Measurements from ENCODE around the gene PTBP3.
"Not testable (repeated sequence)": the region's sequence is repeated elsewhere in the genome, so short reads cannot be mapped to it uniquely, and the experiment has no call there.

Gene PTBP3

DNA sequence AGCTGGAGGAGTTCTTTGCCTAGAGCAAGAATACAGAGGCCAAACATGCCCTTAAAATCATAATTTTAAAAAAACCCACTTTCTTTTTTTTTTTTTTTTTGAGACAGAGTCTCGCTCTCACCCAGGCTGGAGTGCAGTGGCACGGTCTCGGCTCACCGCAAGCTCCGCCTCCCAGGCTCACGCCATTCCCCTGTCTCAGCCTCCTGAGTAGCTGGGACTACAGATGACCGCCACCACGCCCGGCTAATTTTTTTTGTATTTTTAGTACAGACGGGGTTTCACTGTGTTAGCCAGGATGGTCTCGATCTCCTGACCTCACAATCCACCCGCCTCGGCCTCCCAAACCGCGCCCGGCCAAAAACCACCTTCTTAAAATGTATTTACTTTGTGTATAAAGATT, 66.3 kb downstream of the PTBP3 start:
- DNase-seq: not testable (repeated sequence)

DNA sequence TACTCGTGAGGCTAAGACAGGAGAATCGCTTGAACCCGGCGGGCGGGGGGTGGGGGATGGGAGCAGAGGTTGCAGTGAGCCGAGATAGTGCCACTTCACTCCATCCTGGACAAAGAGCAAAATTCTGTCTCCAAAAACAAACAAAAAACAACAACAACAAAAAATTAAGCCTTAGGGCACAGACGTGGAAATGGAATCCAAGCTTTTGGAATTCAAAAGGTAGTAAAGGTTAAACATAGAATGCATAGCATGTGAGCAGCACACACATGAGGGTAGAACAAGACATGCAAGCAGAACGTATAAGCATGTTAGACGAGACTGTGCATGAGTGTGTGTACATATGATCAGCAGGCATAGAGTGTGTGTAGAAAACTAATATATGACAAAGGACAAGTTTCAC, 68.0 kb downstream of the PTBP3 start:
- DNase-seq: no peak

DNA sequence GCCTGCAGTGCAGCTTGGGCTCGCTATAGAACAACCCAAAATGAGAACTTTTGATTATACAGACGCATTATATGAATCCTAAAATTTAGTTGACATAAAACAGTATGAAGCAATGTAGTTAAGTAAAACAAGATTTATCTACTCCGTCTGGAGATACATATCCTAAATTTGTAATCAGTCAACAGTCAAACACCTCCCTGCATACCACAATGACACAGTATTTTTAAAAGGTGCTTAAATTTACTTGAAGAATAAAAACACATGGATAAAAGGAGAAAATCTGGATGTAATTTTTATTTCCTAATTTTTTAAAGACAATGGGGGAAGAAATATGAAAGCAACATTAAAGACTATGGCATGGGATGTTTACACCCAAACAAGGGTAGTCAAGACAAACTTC, 70.8 kb downstream of the PTBP3 start:
- no peak for DNase-seq

DNA sequence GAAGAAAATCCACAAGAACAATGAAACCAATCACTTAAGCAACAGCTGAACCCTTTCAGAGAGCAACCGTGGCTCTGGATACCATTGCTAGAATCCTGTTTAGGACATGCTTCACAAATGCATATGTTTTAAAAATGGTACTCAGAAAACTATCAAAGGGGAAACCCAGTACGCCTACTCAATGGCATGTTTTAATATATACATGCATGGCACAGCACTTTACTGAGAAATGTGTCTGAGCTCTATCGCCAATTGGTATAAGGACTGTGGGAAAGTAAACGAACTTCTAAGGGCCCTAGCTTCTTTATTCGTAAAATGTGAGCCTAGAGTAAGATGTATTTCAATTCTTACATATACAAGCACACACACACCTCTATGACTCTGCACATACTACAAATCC, 72.3 kb downstream of the PTBP3 start:
- no peak for DNase-seq

DNA sequence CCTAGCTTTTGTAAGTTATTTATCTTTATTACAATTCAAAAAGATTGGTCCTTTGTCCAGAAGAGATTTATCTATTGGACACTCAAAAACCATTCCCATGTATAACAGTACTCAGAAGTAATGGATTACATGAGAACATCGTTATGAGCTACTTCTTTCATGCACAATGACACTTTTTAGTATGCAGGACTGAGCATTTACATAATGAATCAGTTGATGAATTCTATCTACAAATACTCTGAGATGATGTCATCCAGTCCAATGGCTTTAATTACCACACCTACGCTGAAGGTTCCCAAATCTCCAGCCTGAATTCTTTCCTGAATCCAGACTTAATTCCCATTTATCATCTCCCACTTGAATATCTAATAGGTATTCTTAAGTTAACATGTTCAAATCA, 75.3 kb downstream of the PTBP3 start:
- DNase-seq: no peak

DNA sequence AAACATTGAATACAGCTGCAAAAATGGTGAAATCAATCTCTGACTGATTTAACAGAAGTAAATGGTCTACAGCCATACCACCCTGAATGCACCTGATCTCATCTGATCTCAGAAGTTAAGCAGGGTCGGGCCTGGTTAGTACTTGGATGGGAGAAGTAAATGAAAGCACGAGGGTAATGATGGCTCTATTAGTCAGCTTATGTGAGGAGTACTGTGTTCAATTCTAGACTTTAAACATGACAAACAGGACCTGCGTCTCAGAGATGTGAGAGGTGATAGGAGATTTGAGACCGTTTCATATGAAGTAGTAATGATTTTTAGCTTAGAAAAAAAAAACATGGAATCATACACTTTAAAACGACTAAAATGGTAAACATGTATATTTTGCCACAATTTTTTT, 81.2 kb downstream of the PTBP3 start:
- DNase-seq: no peak

DNA sequence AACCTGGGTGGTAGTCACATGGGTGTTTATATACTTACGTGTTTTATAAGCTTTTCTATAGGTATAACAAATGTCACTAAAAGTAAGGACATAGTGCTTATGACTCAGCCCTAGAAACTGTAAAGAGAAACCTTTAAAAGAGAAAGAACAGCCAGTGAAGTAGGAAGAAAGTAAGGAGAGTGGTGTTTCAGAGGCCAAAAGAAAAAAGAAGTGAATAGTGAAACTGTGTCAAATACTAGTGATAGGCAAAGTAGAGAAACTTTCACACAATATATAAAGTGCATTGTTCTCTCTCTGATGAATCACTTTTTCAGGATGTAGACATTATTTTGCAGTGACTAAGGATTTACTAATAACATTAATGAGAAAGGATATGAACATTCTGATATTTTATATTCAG, 84.1 kb downstream of the PTBP3 start:
- DNase-seq: no peak

DNA sequence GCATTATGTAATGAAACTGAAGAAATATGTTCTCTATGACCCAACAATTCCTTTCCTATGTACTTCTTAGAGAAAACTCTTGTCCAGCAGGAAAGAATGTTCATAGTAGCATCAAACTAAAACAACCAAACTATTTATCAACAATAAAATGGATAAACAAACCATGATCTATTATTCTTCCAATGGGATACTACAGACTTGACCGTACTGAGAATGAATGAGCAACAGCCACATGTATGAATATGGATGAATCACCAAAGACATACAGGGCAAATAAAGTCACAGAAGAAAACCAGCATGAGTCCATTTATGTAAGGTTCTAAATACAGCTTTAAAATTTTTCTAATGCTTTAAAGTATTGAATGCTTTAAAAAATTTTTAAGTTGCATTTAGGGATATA, 84.7 kb downstream of the PTBP3 start:
- no peak for DNase-seq

DNA sequence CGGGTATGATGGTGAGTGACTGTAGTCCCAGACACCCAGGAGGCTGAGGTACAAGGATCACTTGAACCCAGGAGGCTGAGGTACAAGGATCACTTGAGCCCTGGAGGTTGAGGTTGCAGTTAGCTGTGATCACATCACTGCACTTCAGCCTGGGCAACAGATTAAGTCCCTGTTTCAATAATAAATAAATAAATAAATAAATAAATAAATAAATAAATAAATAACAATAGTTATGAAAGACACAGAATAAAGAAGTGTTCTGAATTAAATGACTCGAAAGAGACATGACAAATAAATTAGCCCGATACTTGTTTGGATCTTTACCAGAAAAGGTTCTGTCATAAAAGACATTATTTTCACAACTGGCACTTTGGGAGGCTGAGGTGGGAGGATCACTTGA, 86.3 kb downstream of the PTBP3 start:
- DNase-seq: no peak

DNA sequence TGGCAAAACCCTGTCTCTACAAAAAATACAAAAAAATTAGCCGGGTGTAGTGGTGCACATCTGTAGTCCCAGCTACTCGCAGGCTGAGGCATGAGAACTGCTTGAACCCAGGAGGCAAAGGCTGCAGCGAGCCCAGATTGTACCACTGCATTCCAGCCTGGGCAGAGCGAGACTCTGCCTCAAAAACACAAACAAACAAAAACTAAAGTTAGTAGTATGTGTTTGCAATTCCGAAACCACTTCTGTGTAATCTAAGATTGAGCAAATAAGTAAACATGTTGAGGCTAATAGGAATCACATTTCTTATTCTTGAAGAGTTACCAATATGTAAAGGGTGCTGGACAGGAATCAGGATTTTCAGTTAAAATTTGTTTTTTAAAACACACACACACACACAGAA, 88.3 kb downstream of the PTBP3 start:
- no peak for DNase-seq

DNA sequence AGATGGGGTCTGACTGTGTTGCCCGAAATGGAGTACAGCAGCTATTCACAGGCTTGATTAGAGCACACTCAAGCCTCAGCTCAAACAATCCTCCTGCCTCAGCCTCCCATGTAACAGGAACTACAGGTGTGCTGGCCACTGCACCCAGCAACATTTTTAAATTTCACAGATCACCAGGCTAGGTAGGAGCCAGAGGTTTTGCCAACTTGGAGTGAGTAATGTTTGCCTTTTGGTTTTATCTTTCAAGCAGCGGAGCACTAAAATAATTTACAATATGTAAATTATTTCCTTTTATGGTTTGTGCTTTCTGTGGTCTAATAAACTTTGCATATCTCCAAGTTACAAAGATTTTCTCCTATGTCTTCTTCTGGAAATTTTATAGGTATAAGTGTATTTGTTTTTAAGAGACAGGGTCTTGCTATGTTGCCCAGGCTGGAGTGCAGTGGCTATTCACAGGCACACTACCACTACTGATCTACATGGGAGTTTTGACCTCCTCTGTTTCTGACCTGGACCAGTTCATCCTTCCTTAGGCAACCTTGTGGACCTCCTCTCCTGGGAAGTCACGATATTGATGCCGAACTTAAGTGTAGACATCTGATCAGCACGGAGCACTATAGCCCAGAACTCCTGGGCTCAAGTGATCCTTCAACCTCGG, 91.1 kb downstream of the PTBP3 start:
- no peak for DNase-seq

DNA sequence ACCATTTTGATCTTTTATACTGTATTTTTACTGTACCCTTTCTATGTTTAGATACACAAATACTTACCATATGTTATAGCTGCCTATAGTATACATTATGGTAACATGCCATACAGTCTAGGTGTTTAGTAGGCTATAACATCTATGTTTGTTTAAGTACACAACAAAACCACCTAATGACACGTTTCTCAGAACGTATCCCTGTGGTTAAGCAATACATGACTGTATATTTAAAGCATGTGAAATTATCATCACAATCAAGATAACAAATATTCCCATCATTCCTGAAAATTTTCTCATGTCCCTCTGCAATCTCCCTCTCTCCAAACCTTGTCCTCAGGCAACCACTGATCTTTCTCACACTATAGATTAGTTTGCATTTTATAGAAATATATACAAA, 91.9 kb downstream of the PTBP3 start:
- DNase-seq: no peak

DNA sequence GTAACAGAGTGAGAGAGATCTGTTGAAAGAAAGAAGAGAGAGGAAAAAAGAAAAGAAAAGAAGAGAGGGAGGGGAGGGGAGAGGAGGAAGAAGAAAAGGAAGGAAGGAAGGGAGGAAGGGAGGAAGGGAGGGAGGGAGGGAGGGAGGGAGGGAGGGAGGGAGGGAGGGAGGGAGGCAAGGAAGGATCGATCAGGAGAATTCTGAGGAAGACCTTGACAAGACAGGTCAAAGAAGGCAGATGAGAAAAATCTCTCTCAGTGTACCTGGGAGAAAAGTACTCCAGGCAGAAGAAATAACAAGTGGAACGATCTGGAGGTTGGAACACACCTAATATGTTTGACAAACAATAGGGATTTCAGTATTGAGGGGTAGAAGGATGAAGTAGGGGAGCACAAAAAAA, 93.7 kb downstream of the PTBP3 start:
- DNase-seq: no peak

DNA sequence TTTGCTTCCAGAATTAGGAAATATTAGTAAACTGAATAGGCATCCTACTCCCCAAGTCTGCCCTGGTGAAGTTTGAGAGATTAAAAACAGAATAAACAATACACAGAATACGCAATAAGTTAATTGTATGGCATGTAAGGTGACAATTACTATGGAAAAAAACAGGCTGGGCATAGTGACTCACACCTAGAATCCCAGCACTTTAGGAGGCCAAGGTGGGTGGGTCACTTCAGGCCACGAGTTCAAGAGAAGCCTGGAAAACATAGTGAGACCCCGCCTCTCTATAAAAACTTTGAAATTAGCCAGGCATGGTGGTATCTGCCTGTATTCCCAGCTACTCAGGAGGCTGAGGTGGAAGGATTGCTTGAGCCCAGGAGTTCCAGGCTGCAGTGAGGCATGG, 94.1 kb downstream of the PTBP3 start:
- no peak for DNase-seq

DNA sequence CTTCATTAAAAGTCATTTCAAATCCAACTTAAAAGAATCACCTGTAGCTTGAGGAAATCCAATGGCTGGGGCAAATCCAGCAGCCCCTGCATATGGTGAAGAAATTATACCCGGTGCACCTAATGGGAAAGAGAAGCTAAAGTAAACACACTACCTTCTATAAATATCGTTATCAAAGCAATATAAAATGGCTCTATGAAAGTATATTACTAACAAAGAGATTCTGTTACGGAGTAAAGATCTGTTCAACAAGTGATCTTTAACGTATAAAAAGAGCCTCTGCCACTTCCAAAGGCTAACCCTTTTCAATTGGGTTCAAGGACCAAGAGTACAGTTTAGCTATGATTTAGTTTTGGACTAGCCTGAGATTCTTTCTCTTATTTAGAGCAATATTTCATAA, 98.6 kb downstream of the PTBP3 start:
- no peak for DNase-seq

DNA sequence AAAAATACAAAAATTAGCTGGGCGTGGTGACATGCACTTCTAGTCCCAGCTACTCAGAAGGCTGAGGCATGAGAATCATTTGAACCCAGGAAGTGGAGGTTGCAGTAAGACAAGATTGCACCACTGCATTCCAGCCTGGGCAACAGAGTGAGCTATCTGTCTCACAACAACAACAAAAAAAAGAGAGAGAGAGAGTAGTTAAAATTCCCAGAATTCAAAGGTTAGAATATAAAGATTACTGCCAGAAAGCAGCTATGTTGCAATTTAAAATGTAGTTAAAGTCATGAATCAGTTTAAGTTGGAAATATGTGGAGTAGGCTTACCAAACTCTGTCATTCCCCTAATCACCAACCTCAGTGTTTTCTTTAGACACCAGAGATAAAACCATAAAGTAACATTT, 99.7 kb downstream of the PTBP3 start:
- DNase-seq: no peak

DNA sequence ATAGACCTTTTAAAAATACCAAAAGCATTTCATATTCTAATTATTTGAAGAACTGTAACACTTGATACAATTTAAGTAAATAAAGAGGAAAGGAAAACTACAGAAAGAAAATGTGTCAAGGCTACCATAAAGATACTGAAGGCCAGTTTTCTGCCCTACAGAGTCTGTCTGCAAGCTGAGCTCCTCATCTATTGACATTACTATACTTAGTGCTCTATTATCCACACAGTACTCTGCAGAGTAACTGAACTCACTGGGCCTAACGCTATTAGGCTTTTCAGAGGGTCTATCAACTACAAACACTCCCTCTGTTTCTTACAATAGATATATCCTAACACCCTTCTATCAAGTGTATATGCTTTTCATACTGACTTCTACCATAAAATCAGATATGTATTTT, 101.2 kb downstream of the PTBP3 start:
- no peak for DNase-seq

DNA sequence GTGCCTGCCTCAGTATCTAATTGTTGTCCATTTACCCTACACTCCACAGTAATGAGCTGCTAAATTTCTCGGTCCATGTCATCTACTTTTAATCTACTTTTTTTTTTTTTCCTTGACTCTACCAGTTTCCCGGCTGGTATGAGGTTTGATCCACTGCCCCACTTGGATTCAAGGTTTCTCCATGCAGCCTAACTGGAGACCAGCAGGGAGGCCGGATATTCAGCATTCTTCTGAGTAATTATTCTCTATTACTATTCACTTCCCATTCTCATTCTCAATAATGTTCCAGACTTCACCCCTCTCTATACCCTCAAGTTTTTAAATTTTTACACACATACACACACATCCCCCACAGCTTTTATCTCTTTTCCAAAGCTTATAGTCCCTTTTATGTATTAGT, 107.3 kb downstream of the PTBP3 start:
- DNase-seq: no peak

DNA sequence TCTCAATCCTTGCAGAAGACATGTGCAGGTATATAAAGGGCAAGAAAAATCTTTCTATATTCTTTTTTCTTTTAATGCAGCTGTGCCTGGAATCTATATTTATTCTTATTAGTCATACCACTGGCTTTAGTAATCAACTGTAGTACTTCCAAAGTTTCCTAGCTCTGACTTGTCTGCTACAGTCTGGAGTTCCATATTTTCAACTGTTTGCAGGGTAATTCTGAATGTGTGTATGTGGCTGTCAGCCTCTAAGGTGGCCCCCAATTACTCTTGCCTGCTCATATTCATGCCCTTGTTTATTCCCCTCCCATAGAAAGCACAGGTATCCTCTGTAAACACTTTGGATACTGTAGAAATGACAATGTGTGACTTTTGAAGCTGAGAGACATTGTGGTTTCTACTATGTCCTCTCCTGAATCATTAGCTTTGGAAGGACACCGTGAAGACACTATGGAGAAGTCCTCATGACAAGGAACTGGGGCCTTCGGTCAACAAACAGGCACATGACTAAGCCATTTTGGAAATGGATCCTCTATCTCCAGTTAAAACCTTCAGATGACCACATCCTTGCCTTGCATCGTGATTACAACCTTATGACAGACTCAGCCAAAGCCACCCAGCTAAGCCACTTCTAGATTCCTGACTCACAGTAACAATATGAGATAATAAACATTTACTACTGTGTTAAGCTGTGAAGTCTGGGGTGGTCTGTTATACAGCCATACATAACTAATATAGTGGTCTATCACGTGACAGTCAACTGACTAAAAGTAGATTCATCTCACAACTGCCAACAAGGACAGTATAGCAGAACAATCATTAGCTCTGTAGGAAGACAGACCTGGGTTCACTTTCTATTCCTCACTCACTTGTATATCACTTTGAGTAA, 108.8 kb downstream of the PTBP3 start:
- DNase-seq: no peak

DNA sequence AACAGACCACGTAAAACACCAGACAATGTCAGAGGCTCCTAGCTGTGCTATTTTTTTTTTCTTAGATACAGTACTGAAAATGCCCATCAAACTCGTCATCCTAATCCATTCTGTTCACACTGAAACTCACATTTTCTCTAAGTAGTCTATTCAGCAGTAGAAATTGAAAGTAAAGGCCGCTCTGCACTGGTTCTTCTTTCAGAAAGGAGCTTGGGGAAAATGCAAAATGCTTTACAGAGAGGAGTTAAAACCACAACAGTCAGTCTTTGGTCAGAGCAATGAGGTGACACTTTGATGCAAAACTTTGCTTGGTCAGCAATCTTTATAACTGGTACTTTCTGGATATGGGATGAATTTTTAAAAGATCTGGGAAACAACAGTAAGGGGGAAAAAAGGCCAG, 114.5 kb downstream of the PTBP3 start:
- DNase-seq: no peak

DNA sequence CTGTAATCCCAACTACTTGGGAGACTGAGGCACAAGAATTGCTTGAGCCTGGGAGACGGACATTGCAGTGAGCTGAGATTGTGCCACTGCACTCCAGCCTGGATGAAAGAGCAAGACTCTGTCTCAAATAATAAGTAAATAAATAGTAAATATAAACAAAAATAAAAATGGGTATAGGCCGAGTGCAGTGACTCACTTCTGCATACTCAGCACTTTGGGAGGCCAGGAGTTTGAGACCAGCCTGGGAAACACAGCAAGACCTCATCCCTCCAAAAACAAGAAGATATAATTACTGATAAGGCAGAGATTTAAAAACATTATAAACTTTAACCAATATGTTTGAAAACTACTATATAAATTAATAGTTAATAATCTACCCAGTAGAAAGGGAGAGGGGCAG, 120.5 kb downstream of the PTBP3 start:
- no peak for DNase-seq

DNA sequence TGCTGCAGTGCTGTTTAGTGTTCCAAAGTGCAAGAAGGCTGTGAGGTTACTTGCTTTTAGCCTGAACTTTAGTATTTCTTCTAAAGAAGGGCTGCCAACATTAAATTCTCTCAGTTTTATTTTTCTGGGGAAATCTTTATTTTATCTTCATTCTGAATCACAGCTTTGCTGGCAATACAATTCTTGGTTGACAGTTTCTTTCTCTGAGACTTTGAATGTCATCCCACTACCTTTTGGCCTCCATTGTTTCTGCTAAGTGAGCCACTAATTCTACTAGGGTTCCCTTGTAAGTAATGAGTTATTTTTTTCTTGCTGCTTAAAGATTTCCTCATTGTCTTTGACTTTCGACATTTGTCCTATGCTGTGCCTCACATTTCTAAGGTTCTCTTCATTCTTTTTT, 126.0 kb downstream of the PTBP3 start:
- no peak for DNase-seq

DNA sequence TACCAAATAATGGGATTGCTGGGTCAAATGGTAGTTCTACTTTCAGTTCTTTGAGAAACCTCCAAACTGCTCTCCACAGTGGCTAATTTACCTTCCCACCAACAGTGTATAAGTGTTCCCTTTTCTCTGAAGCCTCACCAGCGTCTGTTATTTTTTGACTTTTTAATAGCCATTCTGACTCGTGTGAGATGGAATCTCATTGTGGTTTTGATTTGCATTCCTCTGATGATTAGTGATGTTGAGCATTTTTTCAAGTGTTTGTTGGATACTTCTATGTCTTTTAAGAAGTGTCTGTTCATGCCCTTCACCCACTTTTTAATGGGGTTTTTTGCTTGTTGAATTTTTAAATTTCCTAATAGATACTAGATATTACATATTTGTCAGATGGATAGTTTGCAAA, 129.9 kb downstream of the PTBP3 start:
- no peak for DNase-seq

DNA sequence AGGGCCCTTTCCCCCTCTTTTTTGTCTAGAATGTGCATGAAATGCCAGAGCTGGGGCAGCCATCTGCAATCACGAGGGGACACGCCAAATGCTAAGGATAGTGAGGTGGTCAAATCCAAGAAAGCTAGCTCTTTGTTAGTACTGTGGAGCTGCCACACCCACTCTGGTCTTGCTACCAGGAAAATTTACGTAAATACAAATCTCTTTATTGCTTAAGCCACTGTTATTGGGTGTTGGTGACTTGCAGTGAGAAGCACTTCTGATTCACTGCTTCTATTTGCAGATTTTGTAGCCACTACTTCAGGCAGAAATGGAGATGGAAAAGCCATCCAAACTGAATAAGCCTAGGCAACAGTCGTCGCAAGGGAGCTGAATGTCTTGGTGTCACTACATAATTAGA, 132.7 kb downstream of the PTBP3 start:
- no peak for DNase-seq

DNA sequence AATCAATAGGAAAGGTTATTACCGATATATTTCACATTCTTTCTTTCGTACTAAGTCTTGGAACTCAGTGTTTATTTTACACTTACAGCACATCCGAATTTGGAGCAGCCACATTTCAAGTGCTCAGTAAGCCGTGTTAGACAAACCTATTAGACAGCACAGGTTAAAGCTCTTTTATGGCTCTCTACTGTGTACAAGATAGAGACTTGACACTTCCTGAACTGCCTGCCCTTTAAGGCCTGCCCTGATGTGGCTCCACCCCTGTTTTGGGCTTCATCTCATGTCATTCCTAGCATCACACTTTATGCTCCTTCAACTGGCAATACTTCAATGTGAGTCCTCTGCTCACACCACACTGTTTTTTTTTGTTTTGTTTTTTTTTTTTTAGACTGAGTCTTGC, 134.8 kb downstream of the PTBP3 start:
- DNase-seq: no peak
